ENCODE measurements around the gene GRM2. TPM values are rescaled to one million over a fixed set of nuclear protein-coding genes. Genes with fewer than 3 reads are reported as not detected.
A peak's percentile ranks its signal among the peaks of the same experiment; 100 is the strongest.

GRM2 gene
- total RNA-seq, 1 donor from 2014 or later = 134 TPM

DNA sequence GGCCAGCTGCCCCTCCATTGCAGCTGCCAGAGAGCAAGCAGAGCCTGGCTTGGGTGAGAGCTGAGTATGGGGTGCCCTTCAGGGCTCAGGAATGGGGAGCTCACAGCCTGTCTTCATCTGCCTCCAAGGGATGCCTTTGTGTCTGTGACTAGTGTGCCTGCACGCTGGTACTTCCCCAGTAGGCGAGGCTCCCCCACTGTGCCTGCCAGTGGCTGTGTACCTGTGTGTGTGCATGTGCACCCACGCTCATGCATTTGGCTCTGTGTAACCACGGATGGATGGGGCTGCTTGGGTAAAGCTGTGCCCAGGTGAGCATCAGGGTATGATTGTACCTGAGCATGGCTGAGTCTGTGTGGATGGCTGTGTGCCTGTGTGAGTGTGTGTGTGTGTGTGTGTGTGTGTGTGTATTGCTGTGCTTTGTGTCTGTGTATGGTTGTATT, 2.3 kb upstream of the GRM2 start:
- H3K27ac Mint-ChIP-seq (ENCODE audit: unreplicated experiment) = peak overlapping the region; percentile 85
- peaks cover 15% of the 10 kb centered on the region for H3K9me3 Mint-ChIP-seq (ENCODE audit: unreplicated experiment)
- H3K36me3 Mint-ChIP-seq (ENCODE audit: unreplicated experiment) = no peaks in the 10 kb centered on the region
- TF ChIP-seq CTCF (IDR thresholded peaks at IDR 0.05; ENCODE audit: partially characterized antibody, unreplicated experiment) = no peak
- peaks cover 15% of the 10 kb centered on the region for H3K27me3 Mint-ChIP-seq (ENCODE audit: unreplicated experiment)
- H3K4me3 Mint-ChIP-seq (ENCODE audit: unreplicated experiment) = peak overlapping the region; percentile 72
- H3K4me1 Mint-ChIP-seq (ENCODE audit: low read depth, unreplicated experiment) = peaks cover 40% of the 10 kb centered on the region
- DNase-seq = peak; percentile 28

GRCh38 chr3:51705276-51706020, 1.4 kb upstream of the GRM2 start:
- TF ChIP-seq CTCF (IDR thresholded peaks at IDR 0.05; ENCODE audit: partially characterized antibody, unreplicated experiment) = no peak
- peak overlapping the region; percentile 81 for H3K4me3 Mint-ChIP-seq (ENCODE audit: unreplicated experiment)
- H3K27ac Mint-ChIP-seq (ENCODE audit: unreplicated experiment) = peak overlapping the region; percentile 85
- peaks cover 17% of the 10 kb centered on the region for H3K9me3 Mint-ChIP-seq (ENCODE audit: unreplicated experiment)
- H3K4me1 Mint-ChIP-seq (ENCODE audit: low read depth, unreplicated experiment) = peaks cover 44% of the 10 kb centered on the region
- DNase-seq = peak; percentile 24
- peaks cover 20% of the 10 kb centered on the region for H3K27me3 Mint-ChIP-seq (ENCODE audit: unreplicated experiment)
- H3K36me3 Mint-ChIP-seq (ENCODE audit: unreplicated experiment) = no peaks in the 10 kb centered on the region

DNA sequence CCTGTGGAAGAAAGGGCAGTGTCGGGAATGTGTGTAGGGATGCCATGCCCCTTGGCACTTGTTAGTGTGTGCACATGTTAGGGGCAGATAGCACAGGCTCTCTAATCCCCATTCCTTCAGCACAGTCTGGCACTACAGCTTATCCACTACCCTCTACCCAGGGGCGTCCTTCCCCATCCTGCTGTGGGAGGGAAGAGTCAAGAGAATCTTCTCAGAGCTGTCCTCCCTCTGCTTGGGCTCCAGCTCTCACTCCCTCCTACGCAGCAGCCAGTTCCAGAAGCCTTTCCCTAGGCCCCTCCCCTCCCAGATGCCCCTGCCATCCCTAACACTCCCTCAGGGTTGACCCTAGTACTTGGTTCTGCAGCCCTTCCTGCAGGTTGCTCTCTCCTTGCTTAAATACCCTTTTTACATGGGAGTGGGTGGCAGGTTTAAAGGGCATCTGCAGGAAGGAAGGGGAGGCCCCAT, 815 bp upstream of the GRM2 start:
- TF ChIP-seq CTCF (IDR thresholded peaks at IDR 0.05; ENCODE audit: partially characterized antibody, unreplicated experiment) = no peak
- Mint-ChIP-seq H3K9me3 (ENCODE audit: unreplicated experiment) (peaks cover 17% of the 10 kb centered on the region), H3K4me1 (ENCODE audit: low read depth, unreplicated experiment) (peaks cover 44% of the 10 kb centered on the region), H3K36me3 (ENCODE audit: unreplicated experiment) (no peaks in the 10 kb centered on the region), H3K27ac (ENCODE audit: unreplicated experiment) (peak overlapping the region; percentile 85), H3K4me3 (ENCODE audit: unreplicated experiment) (peak overlapping the region; percentile 81), H3K27me3 (ENCODE audit: unreplicated experiment) (peaks cover 20% of the 10 kb centered on the region)
- DNase-seq = peak; percentile 55

- DNase-seq = no peak
- Mint-ChIP-seq H3K4me1 (ENCODE audit: low read depth, unreplicated experiment) (peaks cover 35% of the 10 kb centered on the region), H3K27ac (ENCODE audit: unreplicated experiment) (peak overlapping the region; percentile 100), H3K36me3 (ENCODE audit: unreplicated experiment) (peaks cover 1% of the 10 kb centered on the region), H3K9me3 (ENCODE audit: unreplicated experiment) (peaks cover 19% of the 10 kb centered on the region), H3K4me3 (ENCODE audit: unreplicated experiment) (peak overlapping the region; percentile 99), H3K27me3 (ENCODE audit: unreplicated experiment) (peaks cover 20% of the 10 kb centered on the region)
- no peak for TF ChIP-seq CTCF (IDR thresholded peaks at IDR 0.05; ENCODE audit: partially characterized antibody, unreplicated experiment)
These were observed 1.5 kb downstream of the GRM2 start for GRCh38 chr3:51708216-51708845.

DNA sequence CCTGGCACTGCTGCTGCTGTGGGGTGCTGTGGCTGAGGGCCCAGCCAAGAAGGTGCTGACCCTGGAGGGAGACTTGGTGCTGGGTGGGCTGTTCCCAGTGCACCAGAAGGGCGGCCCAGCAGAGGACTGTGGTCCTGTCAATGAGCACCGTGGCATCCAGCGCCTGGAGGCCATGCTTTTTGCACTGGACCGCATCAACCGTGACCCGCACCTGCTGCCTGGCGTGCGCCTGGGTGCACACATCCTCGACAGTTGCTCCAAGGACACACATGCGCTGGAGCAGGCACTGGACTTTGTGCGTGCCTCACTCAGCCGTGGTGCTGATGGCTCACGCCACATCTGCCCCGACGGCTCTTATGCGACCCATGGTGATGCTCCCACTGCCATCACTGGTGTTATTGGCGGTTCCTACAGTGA, 2.1 kb downstream of the GRM2 start:
- peaks cover 20% of the 10 kb centered on the region for H3K27me3 Mint-ChIP-seq (ENCODE audit: unreplicated experiment)
- peaks cover 41% of the 10 kb centered on the region for H3K4me1 Mint-ChIP-seq (ENCODE audit: low read depth, unreplicated experiment)
- TF ChIP-seq CTCF (IDR thresholded peaks at IDR 0.05; ENCODE audit: partially characterized antibody, unreplicated experiment) = no peak
- peaks cover 20% of the 10 kb centered on the region for H3K9me3 Mint-ChIP-seq (ENCODE audit: unreplicated experiment)
- peaks cover 8% of the 10 kb centered on the region for H3K36me3 Mint-ChIP-seq (ENCODE audit: unreplicated experiment)
- peak overlapping the region; percentile 99 for H3K4me3 Mint-ChIP-seq (ENCODE audit: unreplicated experiment)
- H3K27ac Mint-ChIP-seq (ENCODE audit: unreplicated experiment) = peak overlapping the region; percentile 100
- DNase-seq = no peak
